PC-9 (cell line): Measurements from ENCODE around the gene SLC7A8. TPM values are rescaled to one million over a fixed set of nuclear protein-coding genes. Genes with fewer than 3 reads are reported as not detected.

ENCODE experiments used
- BruUV-seq: library from RNA; stranded (reverse); fragments of 400-500 nt; replicated peaks from 2 replicates; lab custom pipeline; 2021; lab: Mats Ljungman, UMichigan
- CTCF ChIA-PET: fragments of 300-600 bp; sonication (Branson Sonifier 250); formaldehyde crosslinking; loops from one replicate; lab custom pipeline; 2022; ENCODE audit warnings: antibody characterized with exemption; lab: Charles Lee
- POLR2A ChIA-PET: fragments of 300-600 bp; sonication (Branson Sonifier 250); formaldehyde crosslinking; loops from one replicate; lab custom pipeline; 2022; ENCODE audit warnings: antibody characterized with exemption; ENCODE audit not compliant: unreplicated experiment; lab: Charles Lee
- DNase-seq, 2 experiments: peaks; one replicate each; pipeline versions ENCODE4 v3.0.0 to v3.0.0-alpha.2; 2015 to 2022; ENCODE audit warnings: mixed read lengths in 1 of 2
- H2AFZ ChIP-seq: fragments of 200-600 bp; sonication (generic); 2 replicates; pipeline ENCODE4 v1.8.1; 2017; ENCODE audit warnings: antibody characterized with exemption
- H3F3A ChIP-seq: fragments of 200-600 bp; sonication (generic); 2 replicates; pipeline ENCODE4 v1.8.1; 2017; ENCODE audit warnings: antibody characterized with exemption, mild to moderate bottlenecking, low read depth; ENCODE audit not compliant: insufficient read depth
- H3K27ac ChIP-seq: fragments of 200-600 bp; sonication (generic); 2 replicates; pipeline ENCODE4 v1.6.1; 2016; ENCODE audit warnings: mixed run types
- H3K27me3 ChIP-seq: fragments of 200-600 bp; sonication (generic); 2 replicates; pipeline ENCODE4 v1.6.1; 2016; ENCODE audit warnings: low read depth, mixed run types; ENCODE audit not compliant: insufficient read depth
- H3K36me3 ChIP-seq: fragments of 200-600 bp; sonication (generic); 2 replicates; pipeline ENCODE4 v1.6.1; 2016; ENCODE audit warnings: low read depth, mixed run types
- H3K4me1 ChIP-seq: fragments of 200-600 bp; sonication (generic); replicated peaks from 2 replicates; pipeline ENCODE4 v1.6.1; 2016; ENCODE audit warnings: mixed run types; ENCODE audit not compliant: insufficient read depth
- H3K4me2 ChIP-seq: fragments of 200-600 bp; sonication (generic); 2 replicates; pipeline ENCODE4 v1.6.1; 2017; ENCODE audit warnings: mixed run types
- H3K4me3 ChIP-seq: fragments of 200-600 bp; sonication (generic); 2 replicates; pipeline ENCODE4 v1.6.1; 2016; ENCODE audit warnings: mixed run types
- H3K79me2 ChIP-seq: fragments of 200-600 bp; sonication (generic); 2 replicates; pipeline ENCODE4 v1.6.1; 2017; ENCODE audit warnings: low read depth, mixed run types
- H3K9me2 ChIP-seq: fragments of 200-600 bp; sonication (generic); 2 replicates; pipeline ENCODE4 v1.8.1; 2017; ENCODE audit warnings: mild to moderate bottlenecking; ENCODE audit not compliant: insufficient read depth
- H3K9me3 ChIP-seq: fragments of 200-600 bp; sonication (generic); 2 replicates; pipeline ENCODE4 v1.8.1; 2016; ENCODE audit warnings: low read depth; ENCODE audit not compliant: insufficient read depth
- H4K20me1 ChIP-seq: fragments of 200-600 bp; sonication (generic); 2 replicates; pipeline ENCODE4 v1.8.1; 2017; ENCODE audit not compliant: insufficient read depth
- EZH2 ChIP-seq: fragments of 200-600 bp; sonication (generic); IDR thresholded peaks from 2 replicates; pipeline ENCODE4 v1.8.0; 2017; ENCODE audit warnings: antibody characterized with exemption, low read depth
- intact Hi-C: fragments of 100-400 bp; cut with micrococcal nuclease; formaldehyde crosslinking; loops from one replicate; pipeline ENCODE4 v1.10.0; 2022; ENCODE audit not compliant: unreplicated experiment
- total RNA-seq: library from RNA; stranded (reverse); gene quantifications from 2 replicates; pipeline ENCODE4 v1.2.3, GENCODE V29; 2021
- TF ChIP-seq, protein P1 (sequence below): fragments of 200-600 bp; sonication (generic); conservative IDR thresholded peaks from 2 replicates; pipeline ENCODE4 v1.6.1; 2017; ENCODE audit warnings: mixed run types, antibody characterized with exemption, mild to moderate bottlenecking, moderate library complexity

SLC7A8 gene
- total RNA-seq, 1 experiment from 2014 or later: 3.6 TPM

DNA sequence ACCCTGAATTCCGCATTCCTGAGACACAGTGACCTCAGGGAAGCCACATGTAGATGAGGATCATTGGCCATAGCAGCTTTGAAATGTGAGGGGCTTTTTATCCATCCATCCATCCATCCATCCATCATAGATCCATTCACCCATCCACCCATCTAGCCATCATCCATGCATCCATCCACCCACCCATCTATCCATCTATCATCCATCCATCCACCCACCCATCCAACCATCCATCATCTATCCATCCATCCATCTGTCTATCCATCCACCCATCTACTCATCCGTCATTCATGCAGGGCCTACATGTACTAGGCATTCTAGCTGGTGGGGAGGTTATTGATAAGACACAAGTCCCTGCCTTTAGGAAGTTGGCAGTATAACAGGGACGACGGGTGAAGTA lies 36.5 kb downstream of the SLC7A8 start:
- intact Hi-C loops: no loop called here
- Histone ChIP-seq H3K4me3 (no peak overlapping the region), H3K27me3 (no peaks in the 10 kb centered on the region), H3K36me3 (no peaks in the 10 kb centered on the region), H2AFZ (no peak overlapping the region), H3K9me3 (no peaks in the 10 kb centered on the region), H3K4me2 (no peak overlapping the region), H3F3A (peaks cover 5% of the 10 kb centered on the region; the same call in 1 of the 2 replicates), H3K27ac (no peak overlapping the region), H4K20me1 (no peaks in the 10 kb centered on the region), H3K79me2 (no peaks in the 10 kb centered on the region), H3K4me1 (peaks cover 33% of the 10 kb centered on the region), H3K9me2 (no peaks in the 10 kb centered on the region)
- no peak for DNase-seq
- TF ChIP-seq EZH2: no peak
- TF ChIP-seq, protein P1, sequence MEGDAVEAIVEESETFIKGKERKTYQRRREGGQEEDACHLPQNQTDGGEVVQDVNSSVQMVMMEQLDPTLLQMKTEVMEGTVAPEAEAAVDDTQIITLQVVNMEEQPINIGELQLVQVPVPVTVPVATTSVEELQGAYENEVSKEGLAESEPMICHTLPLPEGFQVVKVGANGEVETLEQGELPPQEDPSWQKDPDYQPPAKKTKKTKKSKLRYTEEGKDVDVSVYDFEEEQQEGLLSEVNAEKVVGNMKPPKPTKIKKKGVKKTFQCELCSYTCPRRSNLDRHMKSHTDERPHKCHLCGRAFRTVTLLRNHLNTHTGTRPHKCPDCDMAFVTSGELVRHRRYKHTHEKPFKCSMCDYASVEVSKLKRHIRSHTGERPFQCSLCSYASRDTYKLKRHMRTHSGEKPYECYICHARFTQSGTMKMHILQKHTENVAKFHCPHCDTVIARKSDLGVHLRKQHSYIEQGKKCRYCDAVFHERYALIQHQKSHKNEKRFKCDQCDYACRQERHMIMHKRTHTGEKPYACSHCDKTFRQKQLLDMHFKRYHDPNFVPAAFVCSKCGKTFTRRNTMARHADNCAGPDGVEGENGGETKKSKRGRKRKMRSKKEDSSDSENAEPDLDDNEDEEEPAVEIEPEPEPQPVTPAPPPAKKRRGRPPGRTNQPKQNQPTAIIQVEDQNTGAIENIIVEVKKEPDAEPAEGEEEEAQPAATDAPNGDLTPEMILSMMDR: no peak
- BruUV-seq: no TSS peak
- ChIA-PET CTCF (no interaction called here), POLR2A (interaction anchor here (0.6 kb wide), 1 partner anchor 38 kb away, joined by 5 read pairs; no protein-coding TSS in a partner anchor)

DNA sequence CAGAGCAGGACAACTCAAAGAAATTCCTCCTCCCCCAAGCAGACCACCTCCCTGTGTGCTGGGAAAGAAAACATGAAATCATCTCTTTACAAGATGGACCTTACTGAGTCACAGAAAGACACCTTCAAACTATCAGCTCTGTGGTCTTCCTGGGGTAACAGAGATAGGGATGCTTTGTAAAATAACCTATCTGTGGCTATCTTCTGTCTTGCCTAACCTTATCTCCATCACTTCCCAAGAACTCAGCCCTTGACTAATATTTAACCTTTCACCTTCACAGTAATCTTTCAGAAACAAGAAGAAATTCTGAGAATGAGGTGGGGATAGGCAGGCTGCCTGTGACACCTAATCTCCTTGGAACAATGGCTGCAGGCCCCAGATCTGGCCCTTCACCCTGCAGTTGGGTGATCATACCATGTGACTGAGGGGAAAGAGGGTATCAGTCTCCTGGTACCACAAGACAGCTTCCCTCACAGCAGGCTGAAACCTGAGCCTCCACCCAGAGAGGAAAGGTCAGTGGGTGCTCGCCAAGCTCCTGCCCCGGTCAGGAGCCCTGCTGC lies 37.0 kb downstream of the SLC7A8 start:
- no peak overlapping the region for H3K27ac ChIP-seq
- peaks cover 37% of the 10 kb centered on the region for H3K4me1 ChIP-seq
- TF ChIP-seq, protein P1: no peak
- TF ChIP-seq EZH2: no peak
- H3K27me3 ChIP-seq: no peaks in the 10 kb centered on the region
- DNase-seq: no peak
- no peaks in the 10 kb centered on the region for H3K36me3 ChIP-seq
- peaks cover 5% of the 10 kb centered on the region; the same call in 1 of the 2 replicates for H3F3A ChIP-seq
- ChIA-PET POLR2A (interaction anchor here (0.6 kb wide), 1 partner anchor 39 kb away, joined by 5 read pairs; no protein-coding TSS in a partner anchor), CTCF (no interaction called here)
- H3K9me3 ChIP-seq: no peaks in the 10 kb centered on the region
- no peaks in the 10 kb centered on the region for H4K20me1 ChIP-seq
- no peak overlapping the region for H2AFZ ChIP-seq
- BruUV-seq: no TSS peak
- H3K9me2 ChIP-seq: no peaks in the 10 kb centered on the region
- no peak overlapping the region for H3K4me3 ChIP-seq
- H3K79me2 ChIP-seq: no peaks in the 10 kb centered on the region
- intact Hi-C loops: no loop called here
- peak overlapping the region; percentile 34 for H3K4me2 ChIP-seq

DNA sequence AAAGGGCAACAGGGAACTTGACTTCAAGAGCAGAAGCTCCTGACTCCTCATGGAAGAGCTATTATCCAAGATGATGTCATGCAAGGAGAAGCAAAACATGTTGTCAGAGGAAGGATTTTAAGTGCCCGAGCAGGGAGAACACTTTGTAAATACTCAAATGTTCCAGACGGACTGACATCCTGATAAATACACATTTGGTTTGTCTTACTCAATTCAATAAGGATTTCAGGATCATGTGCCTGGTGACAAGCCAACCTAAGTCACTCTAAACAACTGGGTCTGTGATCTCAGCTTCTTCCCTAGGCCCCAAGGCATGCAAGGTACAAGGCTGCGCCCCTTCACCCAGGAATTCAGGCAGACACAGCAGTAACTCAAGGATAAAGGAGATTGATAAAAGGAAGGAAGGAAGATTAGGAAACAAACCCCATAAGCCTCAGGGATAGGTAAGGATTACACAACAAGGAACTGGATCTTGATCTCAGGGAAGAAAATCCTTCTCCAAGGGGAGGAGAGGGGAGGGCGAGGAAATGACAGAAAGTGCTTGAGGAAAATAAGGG lies 37.6 kb downstream of the SLC7A8 start:
- peak overlapping the region; percentile 45 for H3K27ac ChIP-seq

More for the DNA sequence above, 37.6 kb downstream of the SLC7A8 start:
- Histone ChIP-seq H3K9me3 (no peaks in the 10 kb centered on the region), H3K4me3 (no peak overlapping the region), H3K79me2 (no peaks in the 10 kb centered on the region), H3K4me2 (peak overlapping the region; percentile 34), H3F3A (peaks cover 5% of the 10 kb centered on the region; the same call in 1 of the 2 replicates), H3K4me1 (peaks cover 37% of the 10 kb centered on the region), H4K20me1 (no peaks in the 10 kb centered on the region), H3K27me3 (no peaks in the 10 kb centered on the region), H2AFZ (0 out of 2 replicates have a peak overlapping the region, but pooled peaks have one; percentile 52), H3K9me2 (no peaks in the 10 kb centered on the region), H3K36me3 (no peaks in the 10 kb centered on the region)
- no TSS peak for BruUV-seq
- TF ChIP-seq EZH2: no peak
- TF ChIP-seq, protein P1: no peak
- POLR2A ChIA-PET: no interaction called here
- intact Hi-C loops: no loop called here
- CTCF ChIA-PET: interaction anchor here (0.6 kb wide), 1 partner anchor 77 kb away, joined by 3 read pairs; no protein-coding TSS in a partner anchor
- DNase-seq: peak in 1 of 2 experiments; percentile 58
